ENCODE measurements around the gene WNT4. TPM values are rescaled to one million over a fixed set of nuclear protein-coding genes. Genes with fewer than 3 reads are reported as not detected.
A peak's percentile ranks its signal among the peaks of the same experiment; 100 is the strongest.
"Not testable (repeated sequence)": the region's sequence is repeated elsewhere in the genome, so short reads cannot be mapped to it uniquely, and the experiment has no call there.

The WNT4 gene
- total RNA-seq, 1 experiment from 2014 or later, result not detected

DNA sequence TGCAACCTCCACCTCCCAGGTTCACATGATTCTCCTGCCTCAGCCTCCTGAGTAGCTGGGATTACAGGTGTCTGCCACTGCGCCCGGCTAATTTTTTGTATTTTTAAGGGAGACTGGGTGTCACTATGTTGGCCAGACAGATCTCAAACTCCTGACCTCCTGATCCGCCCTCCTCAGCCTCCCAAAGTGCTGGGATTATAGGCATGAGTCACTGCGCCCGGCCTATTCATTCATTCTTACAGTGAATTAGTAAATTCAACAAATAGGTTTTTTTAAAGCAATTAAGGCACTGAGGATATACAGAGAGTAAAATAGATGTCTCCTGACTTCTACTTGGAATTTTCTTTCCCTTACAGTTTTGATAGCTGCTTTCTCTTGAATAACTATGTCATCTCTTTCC lies 46.9 kb downstream of the WNT4 start:
- H3K4me2 ChIP-seq (ENCODE audit: low read depth, low read length, poor library complexity, severe bottlenecking), result no peak overlapping the region
- H3K36me3 ChIP-seq (ENCODE audit: insufficient read depth, low read length), result peaks cover 45% of the 10 kb centered on the region; the same call in 1 of the 2 replicates
- H3K27me3 ChIP-seq (ENCODE audit: low read length), result no peaks in the 10 kb centered on the region
- no peaks in the 10 kb centered on the region for H3K9me2 ChIP-seq (replicated peaks; ENCODE audit: insufficient read depth, low read length)
- DNase-seq, result no peak
- H3K27ac ChIP-seq (ENCODE audit: low read length), result no peak overlapping the region
- no peak overlapping the region for H3K9ac ChIP-seq (ENCODE audit: low read length)
- H3K79me2 ChIP-seq (ENCODE audit: low read length), result peaks cover 55% of the 10 kb centered on the region
- H2AFZ ChIP-seq (ENCODE audit: low read length), result no peak overlapping the region
- H4K20me1 ChIP-seq (ENCODE audit: insufficient read depth, low read depth, low read length), result peaks cover 11% of the 10 kb centered on the region
- H3K9me3 ChIP-seq (ENCODE audit: low read length), result no peaks in the 10 kb centered on the region
- peaks cover 18% of the 10 kb centered on the region for H3K4me1 ChIP-seq (ENCODE audit: low read length)
- no peak overlapping the region for H3K4me3 ChIP-seq (ENCODE audit: low read length)

DNA sequence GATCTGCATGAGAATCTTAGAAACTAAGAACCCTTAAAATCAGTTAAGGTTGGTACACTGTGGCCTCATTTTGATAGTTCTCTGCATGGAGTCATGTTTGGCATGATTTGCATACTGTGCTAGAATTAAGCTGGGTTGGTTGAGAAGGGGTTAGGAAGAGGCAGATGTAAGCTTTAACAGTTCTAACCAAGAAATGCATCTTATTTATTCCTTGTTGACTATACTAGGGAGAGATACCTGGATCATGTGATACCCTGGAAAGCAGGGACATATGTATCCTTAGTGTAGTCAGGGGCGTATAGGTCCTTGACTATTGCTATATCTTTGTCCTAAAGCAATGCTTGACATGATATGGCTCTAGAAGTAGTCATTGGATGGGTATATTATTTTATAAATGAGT lies 49.4 kb downstream of the WNT4 start:
- peaks cover 57% of the 10 kb centered on the region; the same call in 1 of the 2 replicates for H3K36me3 ChIP-seq (ENCODE audit: insufficient read depth, low read length)
- peaks cover 76% of the 10 kb centered on the region for H3K79me2 ChIP-seq (ENCODE audit: low read length)
- H2AFZ ChIP-seq (ENCODE audit: low read length), result no peak overlapping the region
- H3K4me1 ChIP-seq (ENCODE audit: low read length), result peaks cover 44% of the 10 kb centered on the region
- no peaks in the 10 kb centered on the region for H3K9me3 ChIP-seq (ENCODE audit: low read length)
- H3K27ac ChIP-seq (ENCODE audit: low read length), result no peak overlapping the region
- H3K4me3 ChIP-seq (ENCODE audit: low read length), result no peak overlapping the region
- H3K27me3 ChIP-seq (ENCODE audit: low read length), result no peaks in the 10 kb centered on the region
- DNase-seq, result no peak
- peaks cover 36% of the 10 kb centered on the region for H4K20me1 ChIP-seq (ENCODE audit: insufficient read depth, low read depth, low read length)
- no peak overlapping the region for H3K9ac ChIP-seq (ENCODE audit: low read length)
- no peak overlapping the region for H3K4me2 ChIP-seq (ENCODE audit: low read depth, low read length, poor library complexity, severe bottlenecking)
- no peaks in the 10 kb centered on the region for H3K9me2 ChIP-seq (replicated peaks; ENCODE audit: insufficient read depth, low read length)

DNA sequence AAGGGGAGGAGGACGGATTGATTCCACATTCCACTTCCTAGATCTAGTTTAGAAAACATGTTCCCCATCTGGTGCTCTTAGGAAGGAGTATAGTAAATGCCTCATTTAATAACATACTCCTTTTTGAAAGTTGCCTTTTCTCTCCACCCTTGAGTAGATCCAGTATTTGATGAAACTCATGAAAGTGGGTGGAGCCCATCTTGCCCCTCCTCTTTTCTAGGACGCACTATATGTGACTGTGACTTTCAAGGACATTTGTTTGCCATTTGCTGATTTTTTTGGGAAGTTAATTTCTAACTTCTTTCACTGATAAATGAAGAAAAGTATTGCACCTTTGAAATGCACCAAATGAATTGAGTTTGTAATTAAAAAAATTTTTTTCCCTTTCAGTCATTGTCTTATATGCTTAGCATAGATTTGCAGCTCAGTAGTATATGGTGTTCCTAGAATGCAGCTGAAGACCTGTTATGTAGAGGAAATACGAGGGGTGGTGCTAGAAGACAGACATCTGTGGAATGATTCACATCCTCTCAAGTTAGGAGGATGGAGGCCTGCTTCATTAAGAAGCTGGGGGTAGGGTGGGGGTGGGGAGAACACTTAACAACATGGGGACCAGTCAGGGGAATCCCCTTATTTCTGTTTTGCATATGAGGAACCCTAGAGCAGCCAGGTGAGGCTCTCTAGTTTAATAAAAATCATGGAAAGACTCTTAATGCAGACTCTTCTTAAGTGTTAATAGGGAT lies 50.7 kb downstream of the WNT4 start:
- not testable (repeated sequence) for H3K4me3 ChIP-seq (ENCODE audit: low read length); H3K27me3 ChIP-seq (ENCODE audit: low read length); H3K9me2 ChIP-seq (replicated peaks; ENCODE audit: insufficient read depth, low read length); H3K4me2 ChIP-seq (ENCODE audit: low read depth, low read length, poor library complexity, severe bottlenecking); H3K9me3 ChIP-seq (ENCODE audit: low read length); H2AFZ ChIP-seq (ENCODE audit: low read length); H3K9ac ChIP-seq (ENCODE audit: low read length); H3K27ac ChIP-seq (ENCODE audit: low read length)
- DNase-seq, result peak; percentile 55
- Histone ChIP-seq H3K36me3 (ENCODE audit: insufficient read depth, low read length) (peaks cover 55% of the 10 kb centered on the region; the same call in 1 of the 2 replicates), H4K20me1 (ENCODE audit: insufficient read depth, low read depth, low read length) (peaks cover 48% of the 10 kb centered on the region), H3K79me2 (ENCODE audit: low read length) (peaks cover 79% of the 10 kb centered on the region), H3K4me1 (ENCODE audit: low read length) (peaks cover 50% of the 10 kb centered on the region)

DNA sequence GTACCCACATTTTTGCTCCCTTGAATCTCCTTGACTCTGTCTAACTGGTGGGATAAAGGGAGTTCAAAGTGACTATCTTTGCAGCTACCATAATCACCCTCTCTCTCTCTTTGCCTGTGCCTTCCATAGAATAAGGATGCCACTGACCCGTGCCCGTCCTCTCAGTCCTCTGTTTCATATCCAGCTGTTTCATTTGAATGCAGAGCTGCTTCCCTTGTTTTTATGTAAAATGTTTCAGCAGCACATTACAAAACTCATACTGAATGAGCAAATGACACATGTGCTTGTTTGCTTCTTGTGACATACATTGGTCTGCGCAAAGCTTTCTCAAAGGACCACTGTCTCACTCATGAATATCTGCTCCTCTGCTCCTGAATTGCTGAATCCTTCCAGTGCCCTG lies 52.0 kb downstream of the WNT4 start:
- Histone ChIP-seq H3K9me2 (replicated peaks; ENCODE audit: insufficient read depth, low read length) (no peaks in the 10 kb centered on the region), H3K4me1 (ENCODE audit: low read length) (peaks cover 51% of the 10 kb centered on the region), H3K36me3 (ENCODE audit: insufficient read depth, low read length) (peaks cover 56% of the 10 kb centered on the region), H3K27ac (ENCODE audit: low read length) (no peak overlapping the region), H3K9me3 (ENCODE audit: low read length) (no peaks in the 10 kb centered on the region), H3K4me3 (ENCODE audit: low read length) (no peak overlapping the region), H4K20me1 (ENCODE audit: insufficient read depth, low read depth, low read length) (peaks cover 52% of the 10 kb centered on the region), H3K27me3 (ENCODE audit: low read length) (no peaks in the 10 kb centered on the region), H3K4me2 (ENCODE audit: low read depth, low read length, poor library complexity, severe bottlenecking) (no peak overlapping the region), H3K9ac (ENCODE audit: low read length) (no peak overlapping the region), H3K79me2 (ENCODE audit: low read length) (peaks cover 81% of the 10 kb centered on the region), H2AFZ (ENCODE audit: low read length) (no peak overlapping the region)
- DNase-seq, result no peak

DNA sequence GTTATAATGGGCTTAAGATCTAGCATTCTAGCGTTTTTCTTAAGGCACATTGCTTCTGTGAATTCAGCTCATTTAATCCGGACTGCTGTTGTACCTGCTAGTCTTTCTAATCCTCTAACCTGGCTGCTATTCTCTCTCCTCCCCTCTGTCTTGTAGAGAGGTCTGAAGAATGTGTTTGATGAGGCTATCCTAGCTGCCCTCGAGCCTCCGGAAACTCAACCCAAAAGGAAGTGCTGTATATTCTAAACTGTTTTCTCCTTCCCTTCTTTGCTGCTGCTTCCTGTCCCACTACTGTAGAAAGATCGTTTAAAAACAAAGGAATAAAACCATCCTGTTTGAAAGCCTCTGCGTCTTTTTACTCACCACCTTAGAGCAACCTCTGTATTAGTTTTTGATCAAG lies 53.1 kb downstream of the WNT4 start:
- H3K27me3 ChIP-seq (ENCODE audit: low read length), result no peaks in the 10 kb centered on the region
- no peak overlapping the region for H3K9ac ChIP-seq (ENCODE audit: low read length)
- H3K4me2 ChIP-seq (ENCODE audit: low read depth, low read length, poor library complexity, severe bottlenecking), result no peak overlapping the region
- peaks cover 84% of the 10 kb centered on the region for H3K79me2 ChIP-seq (ENCODE audit: low read length)
- H4K20me1 ChIP-seq (ENCODE audit: insufficient read depth, low read depth, low read length), result peaks cover 52% of the 10 kb centered on the region
- H3K9me2 ChIP-seq (replicated peaks; ENCODE audit: insufficient read depth, low read length), result no peaks in the 10 kb centered on the region
- DNase-seq, result no peak
- H3K36me3 ChIP-seq (ENCODE audit: insufficient read depth, low read length), result peaks cover 59% of the 10 kb centered on the region
- no peaks in the 10 kb centered on the region for H3K9me3 ChIP-seq (ENCODE audit: low read length)
- peaks cover 51% of the 10 kb centered on the region for H3K4me1 ChIP-seq (ENCODE audit: low read length)
- no peak overlapping the region for H3K27ac ChIP-seq (ENCODE audit: low read length)
- H2AFZ ChIP-seq (ENCODE audit: low read length), result no peak overlapping the region
- no peak overlapping the region for H3K4me3 ChIP-seq (ENCODE audit: low read length)

DNA sequence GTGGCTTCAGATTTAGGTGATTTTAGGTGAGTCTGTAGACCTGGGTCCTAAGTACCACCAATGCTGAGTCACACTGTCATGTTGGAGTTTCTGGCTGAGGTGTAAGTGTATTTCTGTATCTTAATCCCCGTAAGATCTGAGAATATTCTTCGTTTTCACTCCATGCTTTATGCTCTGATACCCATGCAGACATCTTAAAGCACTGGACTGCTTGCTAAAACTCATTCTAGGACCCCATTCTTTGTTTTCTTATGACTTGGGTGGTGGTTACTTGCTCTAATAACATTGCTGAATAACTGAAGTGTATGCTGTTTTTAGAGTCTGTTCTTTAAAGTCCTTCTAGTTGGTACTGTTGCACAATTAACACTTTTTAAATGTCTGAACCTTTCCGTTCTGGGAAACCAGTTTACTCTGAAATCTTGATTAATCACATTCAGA lies 53.7 kb downstream of the WNT4 start:
- Histone ChIP-seq H3K4me1 (ENCODE audit: low read length) (peaks cover 51% of the 10 kb centered on the region), H2AFZ (ENCODE audit: low read length) (no peak overlapping the region), H3K36me3 (ENCODE audit: insufficient read depth, low read length) (peaks cover 56% of the 10 kb centered on the region), H3K79me2 (ENCODE audit: low read length) (peaks cover 87% of the 10 kb centered on the region), H3K9me2 (replicated peaks; ENCODE audit: insufficient read depth, low read length) (no peaks in the 10 kb centered on the region), H3K4me2 (ENCODE audit: low read depth, low read length, poor library complexity, severe bottlenecking) (no peak overlapping the region), H3K9ac (ENCODE audit: low read length) (no peak overlapping the region), H3K27ac (ENCODE audit: low read length) (no peak overlapping the region), H4K20me1 (ENCODE audit: insufficient read depth, low read depth, low read length) (peaks cover 55% of the 10 kb centered on the region), H3K27me3 (ENCODE audit: low read length) (no peaks in the 10 kb centered on the region), H3K4me3 (ENCODE audit: low read length) (no peak overlapping the region), H3K9me3 (ENCODE audit: low read length) (no peaks in the 10 kb centered on the region)
- no peak for DNase-seq

DNA sequence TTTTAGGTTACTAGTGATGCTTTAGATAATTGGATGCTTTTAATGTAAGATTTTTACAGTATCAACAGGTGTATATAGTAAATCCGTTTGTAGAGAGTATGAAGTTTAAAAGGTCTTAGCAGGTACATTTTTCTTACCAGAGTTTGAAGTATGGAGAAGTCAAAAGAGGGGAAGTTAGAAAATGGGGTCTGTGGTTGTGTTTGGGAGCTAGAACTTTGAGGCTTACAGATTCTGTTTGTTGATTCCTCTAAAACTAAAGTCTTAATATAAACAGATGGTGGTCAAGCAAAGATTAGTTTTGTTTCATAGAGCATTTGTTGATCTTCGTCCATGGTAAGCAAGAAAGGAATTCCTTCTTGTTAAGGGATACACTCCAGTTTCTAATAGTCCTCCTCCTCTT lies 54.6 kb downstream of the WNT4 start:
- Histone ChIP-seq H3K9ac (ENCODE audit: low read length) (no peak overlapping the region), H3K27me3 (ENCODE audit: low read length) (no peaks in the 10 kb centered on the region), H3K36me3 (ENCODE audit: insufficient read depth, low read length) (peaks cover 53% of the 10 kb centered on the region), H3K27ac (ENCODE audit: low read length) (no peak overlapping the region), H3K9me3 (ENCODE audit: low read length) (no peaks in the 10 kb centered on the region), H3K9me2 (replicated peaks; ENCODE audit: insufficient read depth, low read length) (no peaks in the 10 kb centered on the region), H3K4me2 (ENCODE audit: low read depth, low read length, poor library complexity, severe bottlenecking) (no peak overlapping the region), H4K20me1 (ENCODE audit: insufficient read depth, low read depth, low read length) (peaks cover 54% of the 10 kb centered on the region), H3K4me3 (ENCODE audit: low read length) (no peak overlapping the region), H3K4me1 (ENCODE audit: low read length) (peaks cover 48% of the 10 kb centered on the region), H3K79me2 (ENCODE audit: low read length) (peaks cover 88% of the 10 kb centered on the region), H2AFZ (ENCODE audit: low read length) (no peak overlapping the region)
- DNase-seq, result no peak

DNA sequence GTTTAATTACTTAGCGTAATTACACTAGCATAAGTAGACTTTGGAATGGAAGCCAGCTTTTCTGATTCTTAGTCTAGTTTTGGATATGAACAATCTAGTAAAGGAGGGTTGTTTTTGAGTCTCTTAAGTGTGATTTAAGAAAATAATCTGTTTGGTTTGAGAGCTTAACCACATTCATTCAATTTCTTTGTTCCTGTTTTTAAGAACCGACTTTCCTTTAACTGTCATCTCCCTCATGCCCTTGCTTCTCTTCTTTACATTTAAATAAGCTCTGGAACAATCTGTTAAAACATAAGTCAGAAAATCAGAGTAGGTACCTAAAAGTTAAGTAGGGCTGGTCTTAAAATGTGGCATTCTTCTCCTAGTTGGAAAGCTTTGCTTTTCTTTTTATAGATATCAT lies 62.7 kb downstream of the WNT4 start:
- Histone ChIP-seq H3K36me3 (ENCODE audit: insufficient read depth, low read length) (peaks cover 36% of the 10 kb centered on the region), H2AFZ (ENCODE audit: low read length) (no peak overlapping the region), H3K4me3 (ENCODE audit: low read length) (no peak overlapping the region), H3K79me2 (ENCODE audit: low read length) (peaks cover 100% of the 10 kb centered on the region), H3K4me1 (ENCODE audit: low read length) (peaks cover 26% of the 10 kb centered on the region), H3K4me2 (ENCODE audit: low read depth, low read length, poor library complexity, severe bottlenecking) (no peak overlapping the region), H3K9ac (ENCODE audit: low read length) (no peak overlapping the region), H4K20me1 (ENCODE audit: insufficient read depth, low read depth, low read length) (peaks cover 51% of the 10 kb centered on the region), H3K9me2 (replicated peaks; ENCODE audit: insufficient read depth, low read length) (no peaks in the 10 kb centered on the region), H3K9me3 (ENCODE audit: low read length) (no peaks in the 10 kb centered on the region), H3K27me3 (ENCODE audit: low read length) (no peaks in the 10 kb centered on the region), H3K27ac (ENCODE audit: low read length) (no peak overlapping the region)
- no peak for DNase-seq
